ENCODE data around the gene CCDC196. TPM values are rescaled to one million over a fixed set of nuclear protein-coding genes. Genes with fewer than 3 reads are reported as not detected.
"Not testable (repeated sequence)": the region's sequence is repeated elsewhere in the genome, so short reads cannot be mapped to it uniquely, and the experiment has no call there.

Gene CCDC196
- total RNA-seq, 2 donors from 2014 or later: not detected

- intact Hi-C loops (cut with DNase I): loop anchor here in 1 of 2 donors (10.0 kb wide), 1 partner anchor 624 kb away; no protein-coding TSS in a partner anchor
- no peak for DNase-seq (ENCODE audit: low spot score)
These were observed 4.3 kb downstream of the CCDC196 start for GRCh38 chr14:66490143-66491111.

DNA sequence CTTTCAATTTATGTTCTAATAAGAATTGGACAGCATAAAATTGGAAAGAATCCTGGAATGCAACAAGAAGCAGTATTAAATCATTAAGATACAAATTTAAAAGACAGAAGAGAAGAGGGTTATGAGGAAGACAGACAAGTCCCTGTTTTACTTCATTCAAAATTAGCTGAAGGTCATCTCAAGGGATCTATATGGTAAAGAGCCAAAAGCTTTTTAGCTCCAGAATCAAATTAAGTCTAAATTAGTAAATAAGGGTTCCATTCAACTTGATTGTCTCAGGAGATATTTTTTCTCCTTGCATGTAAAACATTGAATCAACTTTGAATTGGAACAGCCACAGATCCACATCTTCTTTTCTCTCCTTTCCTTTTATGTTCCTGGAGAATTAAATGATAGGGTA, 7.6 kb downstream of the CCDC196 start:
- DNase-seq (ENCODE audit: low spot score): no peak
- intact Hi-C loops (cut with DNase I): loop anchor here in 1 of 2 donors (10.0 kb wide), 1 partner anchor 621 kb away; no protein-coding TSS in a partner anchor

DNA sequence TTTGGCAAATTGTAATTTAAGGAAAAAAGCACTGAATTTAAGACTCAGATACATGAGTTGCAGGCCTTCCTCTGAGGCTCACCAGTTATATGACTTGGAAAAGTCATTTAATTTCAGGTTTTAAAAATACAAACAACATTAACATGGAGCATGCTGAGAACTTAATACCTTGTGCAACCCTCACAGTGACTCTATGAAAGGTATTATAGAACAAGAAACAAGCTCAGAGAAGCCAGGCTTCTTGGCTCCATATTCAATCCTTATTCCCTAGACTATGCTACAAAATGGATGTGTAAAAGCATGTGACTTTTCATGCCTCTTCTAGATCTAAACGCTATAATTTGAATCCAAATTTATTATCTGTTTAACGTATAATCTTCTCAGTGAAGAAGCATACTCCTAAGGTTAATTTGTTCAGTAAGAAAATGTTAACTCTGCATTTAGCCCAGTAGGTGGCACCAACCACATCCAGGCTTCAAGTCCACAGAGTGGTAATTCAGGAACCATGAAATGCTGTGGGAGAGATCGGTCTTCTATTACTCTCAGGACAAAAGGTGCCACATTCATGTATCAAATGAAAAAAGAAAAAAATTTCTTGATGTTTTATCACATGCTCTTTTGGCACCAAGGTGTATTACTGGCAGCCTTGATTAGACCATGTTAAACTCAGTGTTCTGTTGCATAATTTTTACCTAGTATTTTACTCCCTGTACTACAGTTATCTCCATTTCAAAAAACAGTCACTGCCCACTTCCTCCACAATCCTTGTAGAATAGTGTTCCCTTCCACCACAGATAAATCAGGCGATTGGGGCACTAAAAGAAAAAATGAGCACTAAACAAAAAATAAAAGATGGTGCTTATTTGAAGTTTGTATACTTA, 9.3 kb downstream of the CCDC196 start:
- intact Hi-C loops (cut with DNase I): loop anchor here in 1 of 2 donors (10.0 kb wide), 1 partner anchor 619 kb away; no protein-coding TSS in a partner anchor
- no peak for DNase-seq (ENCODE audit: low spot score)

- intact Hi-C loops (cut with DNase I): loop anchor here in 1 of 2 donors (10.0 kb wide), 1 partner anchor 619 kb away; no protein-coding TSS in a partner anchor
- DNase-seq (ENCODE audit: low spot score): no peak
These were observed 10.1 kb downstream of the CCDC196 start for GRCh38 chr14:66496188-66496807.

- no peak for DNase-seq (ENCODE audit: low spot score)
- intact Hi-C loops (cut with DNase I): loop anchor here in 1 of 2 donors (10.0 kb wide), 1 partner anchor 618 kb away; no protein-coding TSS in a partner anchor
These were observed 10.7 kb downstream of the CCDC196 start for GRCh38 chr14:66496911-66497310.

DNA sequence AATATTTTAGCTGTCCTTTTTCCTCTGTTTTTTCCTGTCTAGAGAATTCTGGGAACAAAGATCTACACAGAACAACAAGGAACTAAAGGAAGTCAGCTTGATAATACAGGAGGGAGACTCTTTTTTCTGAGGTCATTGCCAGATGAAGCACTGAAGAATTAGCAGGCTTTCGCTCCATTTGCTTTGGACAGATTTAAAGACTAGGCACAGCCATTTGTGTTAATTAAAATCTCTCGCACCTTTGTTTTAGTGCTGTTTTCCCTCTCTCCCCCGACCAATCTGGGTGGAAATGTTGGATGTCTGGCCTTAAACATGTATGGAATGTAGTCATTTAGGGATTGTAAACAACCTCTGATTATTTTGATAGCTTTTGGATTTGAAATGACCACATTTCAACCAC, 12.1 kb downstream of the CCDC196 start:
- no peak for DNase-seq (ENCODE audit: low spot score)
- intact Hi-C loops (cut with DNase I): loop anchor here in 1 of 2 donors (10.0 kb wide), 1 partner anchor 616 kb away; no protein-coding TSS in a partner anchor

DNA sequence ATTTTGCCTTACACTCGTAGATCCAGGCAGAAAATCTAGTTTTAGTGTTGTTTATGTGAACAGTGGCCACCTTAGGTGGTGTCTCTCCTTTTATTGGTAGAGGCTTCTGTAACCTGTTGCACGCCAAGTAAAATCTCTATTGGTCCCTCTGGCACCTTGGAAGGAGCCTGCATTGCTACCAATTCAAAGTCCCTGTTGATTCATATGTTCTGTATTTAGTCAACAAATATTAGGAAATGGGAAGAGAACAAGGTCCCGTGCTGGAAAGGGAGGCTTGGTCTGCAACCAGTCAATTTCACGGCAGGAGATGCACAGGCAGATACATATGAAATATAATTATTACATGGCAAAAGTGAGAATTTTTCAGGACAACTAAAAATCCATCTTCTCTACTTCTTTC, 15.4 kb downstream of the CCDC196 start:
- no peak for DNase-seq (ENCODE audit: low spot score)
- intact Hi-C loops (cut with DNase I): no loop called here

GRCh38 chr14:66502836-66503235, 16.7 kb downstream of the CCDC196 start:
- intact Hi-C loops (cut with DNase I); DNase-seq (ENCODE audit: low spot score): not testable (repeated sequence)

GRCh38 chr14:66503532-66503931, 17.4 kb downstream of the CCDC196 start:
- no peak for DNase-seq (ENCODE audit: low spot score)
- intact Hi-C loops (cut with DNase I): no loop called here

- no peak for DNase-seq (ENCODE audit: low spot score)
- intact Hi-C loops (cut with DNase I): no loop called here
These were observed 21.1 kb downstream of the CCDC196 start for GRCh38 chr14:66507181-66507721.

DNA sequence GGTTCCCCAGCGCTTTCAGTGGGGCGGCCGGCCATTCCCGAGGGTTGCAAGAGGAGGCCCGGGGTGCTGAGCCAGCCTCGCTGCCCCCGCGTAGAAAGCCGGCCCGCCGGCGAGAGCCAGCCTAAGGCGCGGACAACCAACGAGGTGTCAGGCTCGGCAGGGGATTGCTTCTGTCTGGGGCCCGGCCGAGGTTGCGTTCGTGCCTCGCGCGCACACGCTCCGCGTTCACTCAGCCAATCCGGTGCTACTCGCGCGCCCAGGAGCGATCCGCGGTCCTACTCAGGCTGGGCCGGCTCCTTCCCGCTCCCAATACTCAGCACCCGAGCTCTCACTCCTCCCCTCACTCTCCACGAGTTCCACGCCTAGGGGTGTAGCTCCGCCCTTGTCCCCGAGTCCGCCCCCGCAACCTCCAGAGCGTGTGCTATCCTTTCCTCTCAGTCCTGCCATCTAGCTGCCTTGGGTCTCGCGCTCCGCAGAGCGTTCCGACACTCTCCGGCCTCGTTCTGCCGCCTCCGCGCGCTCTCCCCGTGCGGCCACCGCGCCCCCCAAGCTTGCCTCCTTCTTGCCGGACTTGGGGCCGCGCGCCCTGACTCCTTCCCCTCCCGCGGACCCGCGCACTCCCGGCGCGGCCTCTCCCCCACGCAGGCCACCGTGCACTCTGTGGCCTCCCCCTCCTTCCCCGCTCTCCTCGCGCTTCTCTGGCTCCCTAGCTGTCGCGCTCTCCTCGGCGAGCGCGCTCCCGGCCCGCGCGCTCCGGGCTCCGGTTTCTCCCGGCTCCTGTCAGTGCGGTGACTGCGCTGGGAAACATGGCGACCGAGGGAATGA, 21.8 kb downstream of the CCDC196 start, which contains the start of gene GPHN:
GPHN (plus strand) TSS at position 426 of the 825 bp plus-strand sequence.
- DNase-seq (ENCODE audit: low spot score): peak; percentile 98
- intact Hi-C loops (cut with DNase I): no loop called here

DNA sequence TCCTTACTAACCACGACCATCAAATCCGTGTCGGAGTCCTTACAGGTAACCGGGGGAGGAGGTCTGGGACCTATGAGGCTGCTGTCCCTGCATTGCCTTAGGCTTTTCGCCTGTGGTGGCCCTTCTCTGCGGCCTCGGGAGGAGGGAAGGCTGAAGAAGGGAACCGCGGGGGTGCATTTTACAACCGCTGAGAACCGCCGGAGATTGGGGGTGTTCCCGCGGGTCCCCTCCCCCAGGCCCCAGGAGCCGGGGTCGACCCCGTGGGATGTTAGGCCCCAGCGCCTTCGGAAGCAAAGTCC, 22.3 kb downstream of the CCDC196 start:
- DNase-seq (ENCODE audit: low spot score): no peak
- intact Hi-C loops (cut with DNase I): no loop called here

DNA sequence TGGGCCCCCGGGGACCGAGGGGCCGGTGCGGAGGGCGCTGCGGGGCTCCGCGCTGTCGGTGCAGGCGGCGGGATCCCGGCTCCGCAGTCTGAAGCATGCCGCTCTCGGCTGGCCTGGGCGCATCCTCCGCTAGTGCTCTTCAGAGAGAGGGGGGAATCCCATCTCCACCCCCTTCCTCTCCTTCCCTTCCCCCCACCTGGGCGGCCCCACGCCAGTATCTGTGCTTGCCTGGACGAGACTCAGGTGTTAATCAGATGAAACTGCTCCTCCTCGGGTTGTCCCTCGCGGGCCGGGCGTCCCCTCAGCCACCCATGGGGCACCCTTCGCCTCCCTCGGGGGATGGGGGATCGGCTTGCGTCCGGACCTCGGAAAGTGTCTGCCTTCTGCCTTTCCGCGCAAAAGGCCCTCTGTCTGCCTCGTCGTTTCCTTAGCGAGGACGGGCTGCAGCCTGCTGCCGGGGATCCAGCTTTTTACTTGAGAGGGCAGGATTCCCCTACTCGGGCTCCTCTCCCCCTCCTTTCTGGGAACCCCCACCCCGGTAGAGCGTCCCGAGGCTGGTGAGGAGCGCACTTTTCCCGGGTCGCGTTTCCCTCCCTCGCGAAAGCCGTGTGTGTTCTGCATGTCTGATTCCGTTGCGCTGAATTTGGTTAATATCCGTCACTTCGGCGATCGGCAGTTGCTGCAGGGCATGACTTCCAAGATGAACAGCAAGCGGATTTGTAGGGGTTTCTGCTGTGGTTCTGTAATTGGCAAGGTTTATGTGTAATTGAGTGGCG, 22.9 kb downstream of the CCDC196 start:
- intact Hi-C loops (cut with DNase I): no loop called here

GRCh38 chr14:66509874-66510273, 23.7 kb downstream of the CCDC196 start:
- DNase-seq (ENCODE audit: low spot score): no peak
- intact Hi-C loops (cut with DNase I): no loop called here

More for the DNA sequence above, 22.9 kb downstream of the CCDC196 start:
- DNase-seq (ENCODE audit: low spot score): peak; percentile 80

- intact Hi-C loops (cut with DNase I): no loop called here
- no peak for DNase-seq (ENCODE audit: low spot score)
These were observed 25.7 kb downstream of the CCDC196 start for GRCh38 chr14:66511849-66512248.

- intact Hi-C loops (cut with DNase I): no loop called here
- no peak for DNase-seq (ENCODE audit: low spot score)
These were observed 28.0 kb downstream of the CCDC196 start for GRCh38 chr14:66514213-66514612.

DNA sequence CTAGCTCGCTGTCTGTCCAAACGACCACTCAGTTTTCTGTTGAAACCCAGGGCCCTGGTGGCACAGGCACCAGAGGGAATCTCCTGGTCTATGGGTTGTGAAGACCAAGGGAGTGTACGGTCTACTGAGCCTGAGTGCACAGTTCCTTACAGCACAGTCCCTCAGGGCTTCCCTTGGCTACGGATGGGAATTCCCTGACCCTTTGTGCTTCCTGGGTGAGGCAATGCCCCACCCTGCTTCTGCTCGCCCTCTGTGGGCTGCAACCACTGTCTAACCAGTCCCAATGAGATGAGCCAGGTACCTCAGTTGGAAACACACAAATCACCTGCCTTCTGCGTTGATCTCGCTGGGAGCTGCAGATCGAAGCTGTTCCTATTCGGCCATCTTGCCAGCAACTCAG, 44.4 kb downstream of the CCDC196 start:
- intact Hi-C loops (cut with DNase I): no loop called here
- DNase-seq (ENCODE audit: low spot score): no peak
